NCI-H1930 (cell line): Measurements from ENCODE around the gene PRM1.
"Not testable (repeated sequence)": the region's sequence is repeated elsewhere in the genome, so short reads cannot be mapped to it uniquely, and the experiment has no call there.

Experiments
- DNase-seq, 2 experiments: peaks; one replicate each; lab custom pipeline; 2025; lab: John Stamatoyannopoulos, UW

Gene PRM1

GRCh38 chr16:11314309-11314894, 33.3 kb upstream of the PRM1 start:
- DNase-seq = no peak

GRCh38 chr16:11313493-11314308, 32.6 kb upstream of the PRM1 start:
- DNase-seq = no peak

- no peak for DNase-seq
Observed at GRCh38 chr16:11312718-11313492, 31.8 kb upstream of the PRM1 start.

- DNase-seq = no peak
Observed at GRCh38 chr16:11310997-11311561, 29.9 kb upstream of the PRM1 start.

- DNase-seq = no peak
Observed at GRCh38 chr16:11310634-11310977, 29.5 kb upstream of the PRM1 start.

- DNase-seq = no peak
Observed at GRCh38 chr16:11309895-11310633, 28.9 kb upstream of the PRM1 start.

GRCh38 chr16:11308493-11309283, 27.6 kb upstream of the PRM1 start:
- no peak for DNase-seq

- DNase-seq = no peak
Observed at GRCh38 chr16:11307639-11308492, 26.7 kb upstream of the PRM1 start.

- DNase-seq = no peak
Observed at GRCh38 chr16:11306997-11307638, 26.0 kb upstream of the PRM1 start.

- DNase-seq = no peak
Observed at GRCh38 chr16:11306381-11306780, 25.3 kb upstream of the PRM1 start.

- DNase-seq = no peak
Observed at GRCh38 chr16:11303405-11304138, 22.4 kb upstream of the PRM1 start.

GRCh38 chr16:11302977-11303376, 21.8 kb upstream of the PRM1 start:
- DNase-seq = no peak

GRCh38 chr16:11301645-11302501, 20.7 kb upstream of the PRM1 start:
- DNase-seq = no peak

GRCh38 chr16:11300560-11300892, 19.4 kb upstream of the PRM1 start:
- no peak for DNase-seq

- DNase-seq = no peak
Observed at GRCh38 chr16:11299865-11300559, 18.9 kb upstream of the PRM1 start.

- DNase-seq = not testable (repeated sequence)
Observed at GRCh38 chr16:11298950-11299547, 17.9 kb upstream of the PRM1 start.
